Upper lobe of left lung (tissue), 6 donors: ENCODE measurements around the gene GON7. TPM values are rescaled to one million over a fixed set of nuclear protein-coding genes. Genes with fewer than 3 reads are reported as not detected.

Experiments
- ATAC-seq, 2 donors: fragments of 200-7000 bp; cut with Tn5 transposase; one replicate each; pipeline ENCODE4 v1.9.1; 2022; ENCODE audit warnings: mild to moderate bottlenecking in 2 of 2, moderate library complexity in 2 of 2; ENCODE audit not compliant: low FRiP score in 2 of 2
- DNase-seq, 2 donors: peaks; one replicate each; pipeline ENCODE4 v3.0.0-alpha.2; 2019 to 2020
- H3K27ac ChIP-seq, 4 donors: fragments of 200-600 bp; sonication (generic); one replicate each; pipeline ENCODE4 v1.5.1; 2016 to 2019
- H3K27me3 ChIP-seq, 4 donors: fragments of 200-600 bp; sonication (generic); one replicate each; pipeline ENCODE4 v1.5.1; 2017 to 2019
- H3K36me3 ChIP-seq, 4 donors: fragments of 200-600 bp; sonication (generic); one replicate each; pipeline ENCODE4 v1.5.1; 2016 to 2019
- H3K4me1 ChIP-seq, 4 donors: fragments of 200-600 bp; sonication (generic); one replicate each; pipeline ENCODE4 v1.5.1; 2018 to 2019
- H3K4me3 ChIP-seq, 4 donors: fragments of 200-600 bp; sonication (generic); one replicate each; pipeline ENCODE4 v1.5.1; 2017 to 2019; ENCODE audit warnings: mild to moderate bottlenecking in 2 of 4, moderate library complexity in 1 of 4
- H3K9me3 ChIP-seq, 4 donors: fragments of 200-600 bp; sonication (generic); one replicate each; pipeline ENCODE4 v1.5.1; 2018 to 2019
- CTCF ChIP-seq, 6 experiments: fragments of 450-650 bp in 4 of 6; fragments of 200-600 bp in 2 of 6; sonication (generic) in 2 of 6; IDR thresholded peaks; one replicate each; pipeline ENCODE4 v1.5.1; 2016 to 2019; ENCODE audit warnings: antibody characterized with exemption in 6 of 6
- EP300 ChIP-seq, 4 donors: sonication (generic); formaldehyde crosslinking; IDR thresholded peaks; one replicate each; pipeline ENCODE4 v1.5.1; 2017; ENCODE audit warnings: antibody characterized with exemption in 4 of 4, control low read depth in 2 of 4
- POLR2A ChIP-seq, 4 donors: fragments of 450-650 bp; IDR thresholded peaks; one replicate each; pipeline ENCODE4 v1.5.1; 2016 to 2017; ENCODE audit warnings: antibody characterized with exemption in 4 of 4, mild to moderate bottlenecking in 2 of 4
- POLR2AphosphoS5 ChIP-seq, 2 donors: sonication (generic); formaldehyde crosslinking; IDR thresholded peaks; one replicate each; pipeline ENCODE4 v1.5.1; 2017; ENCODE audit warnings: antibody characterized with exemption in 2 of 2
- WGBS, 2 donors: methylation state at CpG; one replicate each; pipeline ENCODE4 v1.1.5; 2017 to 2018; 5-methylcytosine and 5-hydroxymethylcytosine counted together
- total RNA-seq, 6 donors: library from RNA; depleted of rRNA in 4 of 6; stranded (reverse); fragments of >200 nt in 4 of 6; gene quantifications; one replicate each; pipeline versions ENCODE4 v1.1.0 to v1.2.1, GENCODE V29; 2016 to 2021
- donor health status: DM: no; HTN: no; CAD: no; lungs with moderate emphysema.
- donor health status: DM: no; HTN: yes; CAD: no; lungs with severe emphysema.

GON7 gene
- total RNA-seq, 6 donors from 2014 or later = 7.5 to 31.1 (median 14.7) TPM

GRCh38 chr14:93231129-93231979 lies 24.5 kb upstream of the GON7 start:
- no peaks in the 10 kb centered on the region for H3K9me3 ChIP-seq
- ATAC-seq (peak in 1 of 2 donors; percentile 43), DNase-seq (no peak)
- no peaks in the 10 kb centered on the region for H3K27me3 ChIP-seq
- H3K36me3 ChIP-seq = peaks cover 12 to 29% (median 24%) of the 10 kb centered on the region in 4 donors
- H3K4me3 ChIP-seq = peak overlapping the region in 3 of 4 donors; percentile 19 to 46 (median 29)
- H3K27ac ChIP-seq = no peak overlapping the region
- H3K4me1 ChIP-seq = peaks cover 0 to 11% (median 8%) of the 10 kb centered on the region in 4 donors
- TF ChIP-seq EP300 (IDR thresholded peaks at IDR 0.05) = no peak
- no peak for TF ChIP-seq CTCF (IDR thresholded peaks at IDR 0.05)
- TF ChIP-seq POLR2AphosphoS5 (IDR thresholded peaks at IDR 0.05) = no peak
- TF ChIP-seq POLR2A (IDR thresholded peaks at IDR 0.05) = no peak
- 32 to 54% methylated on average over 31 to 39 of the region's 39 CpGs for WGBS, 2 donors

- Histone ChIP-seq H3K36me3 (peaks cover 12 to 35% (median 31%) of the 10 kb centered on the region in 4 donors), H3K9me3 (no peaks in the 10 kb centered on the region), H3K27me3 (no peaks in the 10 kb centered on the region), H3K4me3 (peak overlapping the region in 1 of 4 donors; percentile 46), H3K27ac (no peak overlapping the region), H3K4me1 (peaks cover 0 to 11% (median 8%) of the 10 kb centered on the region in 4 donors)
- DNase-seq = no peak
- TF ChIP-seq POLR2A (IDR thresholded peaks at IDR 0.05) (no peak), CTCF (IDR thresholded peaks at IDR 0.05) (no peak), POLR2AphosphoS5 (IDR thresholded peaks at IDR 0.05) (no peak), EP300 (IDR thresholded peaks at IDR 0.05) (no peak)
- ATAC-seq = peak in 1 of 2 donors; percentile 31
- WGBS, 2 donors = 94% methylated on average over 16 of the region's 16 CpGs
These were observed 23.7 kb upstream of the GON7 start for GRCh38 chr14:93230539-93230938.

GRCh38 chr14:93228550-93228949 lies 21.7 kb upstream of the GON7 start:
- Histone ChIP-seq H3K36me3 (peaks cover 12 to 55% (median 40%) of the 10 kb centered on the region in 4 donors), H3K27me3 (no peaks in the 10 kb centered on the region), H3K9me3 (no peaks in the 10 kb centered on the region), H3K4me1 (peaks cover 0 to 11% (median 8%) of the 10 kb centered on the region in 4 donors), H3K27ac (no peak overlapping the region), H3K4me3 (no peak overlapping the region)
- ATAC-seq (no peak), DNase-seq (no peak)
- TF ChIP-seq POLR2AphosphoS5 (IDR thresholded peaks at IDR 0.05) (no peak), EP300 (IDR thresholded peaks at IDR 0.05) (no peak), CTCF (IDR thresholded peaks at IDR 0.05) (no peak), POLR2A (IDR thresholded peaks at IDR 0.05) (no peak)
- 95 to 97% methylated on average over 6 to 8 of the region's 8 CpGs for WGBS, 2 donors

- 96 to 98% methylated on average over 26 to 27 of the region's 27 CpGs for WGBS, 2 donors
- DNase-seq (peak in 1 of 2 donors; percentile 83), ATAC-seq (no peak)
- H3K4me3 ChIP-seq = no peak overlapping the region
- no peaks in the 10 kb centered on the region for H3K27me3 ChIP-seq
- TF ChIP-seq CTCF (IDR thresholded peaks at IDR 0.05) (no peak), POLR2AphosphoS5 (IDR thresholded peaks at IDR 0.05) (no peak), EP300 (IDR thresholded peaks at IDR 0.05) (no peak), POLR2A (IDR thresholded peaks at IDR 0.05) (no peak)
- no peak overlapping the region for H3K27ac ChIP-seq
- H3K36me3 ChIP-seq = peaks cover 22 to 97% (median 66%) of the 10 kb centered on the region in 4 donors
- H3K9me3 ChIP-seq = no peaks in the 10 kb centered on the region
- no peaks in the 10 kb centered on the region for H3K4me1 ChIP-seq
These were observed 16.7 kb upstream of the GON7 start for GRCh38 chr14:93223565-93223964.
